K562 (cell line): Measurements from ENCODE around the gene NDOR1. TPM values are rescaled to one million over a fixed set of nuclear protein-coding genes. Genes with fewer than 3 reads are reported as not detected.

Experiments used
- ATAC-seq: fragments of 200-7000 bp; cut with Tn5 transposase; 3 replicates; pipeline ENCODE4 v1.9.1; 2020; ENCODE audit warnings: moderate library complexity
- BruUV-seq: library from RNA; stranded (reverse); fragments of 400-500 nt; replicated peaks from 2 replicates; lab custom pipeline; 2021; lab: Mats Ljungman, UMichigan
- CTCF ChIA-PET: fragments of 300-600 bp; formaldehyde crosslinking; extraction: SDS; loops from one replicate; lab custom pipeline; 2021; ENCODE audit warnings: low intra/inter-chr PET ratio; lab: Yijun Ruan, JAX
- POLR2A ChIA-PET: fragments of 300-600, 350-650 bp; sonication (Branson Sonifier 250); formaldehyde crosslinking; extraction: SDS; loops from one replicate; lab custom pipeline; 2021; ENCODE audit warnings: antibody characterized with exemption, inconsistent platforms; lab: Yijun Ruan, JAX
- DNase-seq, 4 experiments: peaks; one replicate each; pipeline versions ENCODE4 v3.0.0 to v3.0.0-alpha.2; 2011 to 2018; ENCODE audit warnings: low spot score in 3 of 4, mixed read lengths in 3 of 4; ENCODE audit errors: extremely low read depth in 1 of 4
- FAIRE-seq: peaks from 2 replicates; lab custom pipeline; 2011; peaks lifted over from hg19 to GRCh38; lab: Jason Lieb, UNC
- H2AFZ ChIP-seq: 2 replicates; pipeline ENCODE4 v1.6.0; 2011; ENCODE audit warnings: low read depth, low read length, control low read depth, inconsistent platforms
- H3K27ac ChIP-seq: fragments of 200-600 bp; 3 replicates; pipeline ENCODE4 v1.8.0; 2011; ENCODE audit warnings: low read depth, mild to moderate bottlenecking, control low read depth, inconsistent platforms, low read length, moderate library complexity, mixed read lengths; ENCODE audit errors: extremely low read depth
- H3K27me3 ChIP-seq, 2 experiments: fragments of 300-600 bp in 1 of 2; 2 replicates in 1 of 2; 3 replicates in 1 of 2; pipeline versions ENCODE4 v1.6.0 to v1.8.0; 2011; ENCODE audit warnings: inconsistent platforms in 2 of 2, low read length in 2 of 2, mild to moderate bottlenecking in 1 of 2, mixed read lengths in 1 of 2, moderate library complexity in 1 of 2; ENCODE audit not compliant: control insufficient read depth in 2 of 2, insufficient read depth in 2 of 2
- H3K36me3 ChIP-seq: fragments of 300-600 bp; 3 replicates; pipeline ENCODE4 v1.8.0; 2011; ENCODE audit warnings: mild to moderate bottlenecking, low read length, inconsistent platforms; ENCODE audit not compliant: control insufficient read depth, insufficient read depth
- H3K4me1 ChIP-seq, 2 experiments: fragments of 200-600 bp in 1 of 2; replicated peaks in 1 of 2; 2 replicates in 1 of 2; 3 replicates in 1 of 2; pipeline versions ENCODE4 v1.5.1 to v1.8.0; 2011; ENCODE audit warnings: inconsistent platforms in 2 of 2, low read length in 2 of 2, mild to moderate bottlenecking in 1 of 2, mixed read lengths in 1 of 2, moderate library complexity in 1 of 2; ENCODE audit not compliant: control insufficient read depth in 2 of 2, insufficient read depth in 2 of 2
- H3K4me2 ChIP-seq: 2 replicates; pipeline ENCODE4 v1.6.1; 2011; ENCODE audit warnings: low read length, control low read depth, inconsistent platforms, mixed read lengths; ENCODE audit not compliant: insufficient read depth
- H3K4me3 ChIP-seq: fragments of 200-600 bp; sonication (generic), shearing (Covaris generic); 2 replicates; pipeline ENCODE4 v1.5.1; 2016; ENCODE audit warnings: control low read depth, inconsistent platforms
- H3K79me2 ChIP-seq: fragments of 200-600 bp; 3 replicates; pipeline ENCODE4 v1.8.0; 2011; ENCODE audit warnings: low read length, inconsistent platforms; ENCODE audit not compliant: control insufficient read depth, insufficient read depth
- H3K9ac ChIP-seq, 2 experiments: 2 replicates each; pipeline versions ENCODE4 v1.6.0 to v1.6.1; 2011; ENCODE audit warnings: low read depth in 2 of 2, low read length in 2 of 2, control low read depth in 1 of 2, inconsistent platforms in 1 of 2, mild to moderate bottlenecking in 1 of 2, mixed read lengths in 1 of 2; ENCODE audit not compliant: insufficient read depth in 1 of 2
- H3K9me1 ChIP-seq: one replicate; pipeline ENCODE4 v1.6.0; 2011; ENCODE audit warnings: inconsistent platforms, mild to moderate bottlenecking, low read length, moderate library complexity; ENCODE audit not compliant: control insufficient read depth, insufficient read depth
- H3K9me3 ChIP-seq: replicated peaks from 2 replicates; pipeline ENCODE4 v1.5.1; 2011; ENCODE audit warnings: low read depth, low read length, inconsistent platforms; ENCODE audit not compliant: control insufficient read depth, insufficient read depth
- H4K20me1 ChIP-seq: replicated peaks from 2 replicates; pipeline ENCODE4 v1.6.1; 2011; ENCODE audit warnings: low read length, inconsistent platforms, mixed read lengths; ENCODE audit not compliant: control insufficient read depth, insufficient read depth
- CBFB ChIP-seq: sonication (generic); formaldehyde crosslinking; IDR thresholded peaks from 2 replicates; pipeline ENCODE4 v1.4.0; 2020; ENCODE audit warnings: mild to moderate bottlenecking, missing genetic modification reagents
- ETV1 ChIP-seq: fragments of 450-650 bp; conservative IDR thresholded peaks from 2 replicates; pipeline ENCODE4 v1.6.1; 2016; ENCODE audit warnings: missing genetic modification characterization, control low read depth, low read depth, missing compliant biosample characterization
- EWSR1 ChIP-seq: fragments of 450-650 bp; IDR thresholded peaks from 2 replicates; pipeline ENCODE4 v1.6.1; 2018; ENCODE audit warnings: borderline replicate concordance, mild to moderate bottlenecking, low read depth, moderate library complexity; ENCODE audit not compliant: partially characterized antibody
- FOXJ2 ChIP-seq: fragments of 200-800 bp; sonication (Bioruptor generic); IDR thresholded peaks from 2 replicates; pipeline ENCODE4 v1.6.1; 2016; ENCODE audit warnings: missing genetic modification characterization, missing compliant biosample characterization
- FOXM1 ChIP-seq, 2 experiments: fragments of 450-650 bp in 1 of 2; sonication (generic) in 1 of 2; formaldehyde crosslinking in 1 of 2; IDR thresholded peaks; 2 replicates each; pipeline versions ENCODE4 v1.6.1 to v1.9.0; 2017 to 2022; ENCODE audit warnings: low read depth in 2 of 2, mild to moderate bottlenecking in 2 of 2, missing genetic modification reagents in 1 of 2, moderate library complexity in 1 of 2
- SAP30 ChIP-seq: fragments of 200-600 bp; sonication (generic); IDR thresholded peaks from 2 replicates; pipeline ENCODE4 v1.6.1; 2012; ENCODE audit warnings: borderline replicate concordance, low read depth, mild to moderate bottlenecking, moderate library complexity, low read length, control low read depth, inconsistent platforms; ENCODE audit not compliant: insufficient read depth, poor library complexity, severe bottlenecking
- SIN3A ChIP-seq, 2 experiments: fragments of 150-350 bp in 1 of 2; IDR thresholded peaks; 2 replicates each; pipeline ENCODE4 v1.6.1; 2011 to 2016; ENCODE audit warnings: borderline replicate concordance in 2 of 2, low read depth in 2 of 2, low read length in 2 of 2, mild to moderate bottlenecking in 2 of 2, moderate library complexity in 2 of 2; ENCODE audit not compliant: control insufficient read depth in 1 of 2
- ZBTB7A ChIP-seq: IDR thresholded peaks from 2 replicates; pipeline ENCODE4 v1.6.1; 2011; ENCODE audit warnings: low read depth, mild to moderate bottlenecking, low read length, moderate library complexity, borderline replicate concordance; ENCODE audit not compliant: control insufficient read depth
- ZZZ3 ChIP-seq: fragments of 450-650 bp; IDR thresholded peaks from 2 replicates; pipeline ENCODE4 v1.6.1; 2016; ENCODE audit warnings: antibody characterized with exemption, mild to moderate bottlenecking, moderate library complexity
- WGBS: fragments of 100-300 bp; shearing (Covaris generic); methylation state at CpG from one replicate; pipeline ENCODE4 v1.1.6; 2016; ENCODE audit warnings: low coverage, mixed read lengths; ENCODE audit not compliant: insufficient coverage; ENCODE audit errors: missing lambda C conversion rate; 5-methylcytosine and 5-hydroxymethylcytosine counted together
- in situ Hi-C: fragments of 300-500 bp; cut with MboI; formaldehyde crosslinking; loops from 4 replicates; pipeline ENCODE4 v1.15.0; 2018; ENCODE audit warnings: inconsistent platforms, mixed read lengths
- intact Hi-C: fragments of 100-400 bp; cut with micrococcal nuclease; formaldehyde crosslinking; loops from 2 replicates; pipeline ENCODE4 v1.14.2; 2022
- polyA plus RNA-seq, 8 experiments: library from polyadenylated mRNA; depleted of rRNA in 4 of 8; stranded (reverse) in 5 of 8; unstranded in 3 of 8; fragments of >200 nt; fragmentation: Nextera tagmentation in 2 of 8; fragmentation: Illumina TruSeq in 1 of 8; extraction: Ambion mirVana in 2 of 8; extraction: Trizol in 1 of 8; gene quantifications; 2 replicates each; pipeline versions ENCODE4 v1.2.1 to v1.2.3, GENCODE V29; 2011 to 2014; ENCODE audit warnings: inconsistent platforms in 1 of 8, missing spikeins in 1 of 8
- total RNA-seq, 7 experiments: library from RNA; depleted of rRNA in 6 of 7; stranded (reverse); fragments of >200 nt in 6 of 7; fragmentation: Illumina TruSeq in 2 of 7; extraction: Trizol in 2 of 7; gene quantifications; 2 replicates each; pipeline versions ENCODE4 v1.2.1 to v1.2.3, GENCODE V29; 2011 to 2021; ENCODE audit warnings: low replicate concordance in 1 of 7
- TF ChIP-seq, protein P1 (sequence below), 2 experiments: IDR thresholded peaks; 2 replicates each; pipeline ENCODE4 v1.6.1; 2011; ENCODE audit warnings: borderline replicate concordance in 1 of 2, control low read depth in 1 of 2, low read depth in 1 of 2, low read length in 1 of 2, mild to moderate bottlenecking in 1 of 2, mixed read lengths in 1 of 2, moderate library complexity in 1 of 2; ENCODE audit not compliant: insufficient read depth in 1 of 2, insufficient read length in 1 of 2, poor library complexity in 1 of 2, severe bottlenecking in 1 of 2; ENCODE audit errors: extremely low read depth in 1 of 2
- TF ChIP-seq, protein P2 (sequence below), 2 experiments: IDR thresholded peaks; 2 replicates each; pipeline ENCODE4 v1.6.1; 2012; ENCODE audit warnings: improper control_type of control experiment in 2 of 2, low read depth in 2 of 2, low read length in 2 of 2, borderline replicate concordance in 1 of 2
- TF ChIP-seq, protein P3 (sequence below): fragments of 200-800 bp; sonication (Bioruptor generic); IDR thresholded peaks from 2 replicates; pipeline ENCODE4 v1.6.1; 2017; ENCODE audit warnings: missing genetic modification characterization, missing compliant biosample characterization

Gene NDOR1
- total and polyA plus RNA-seq, 9 of the 15 experiments (the other 6 are each of a cell fraction or from before 2014, with no cell fraction given): 0.06 to 36.9 (median 6.9) TPM

GRCh38 chr9:137198051-137198901 is 7.2 kb upstream of the NDOR1 start:
- peak overlapping the region; percentile 44; the same call in 1 of the 2 replicates for H3K4me2 ChIP-seq
- H3K9ac ChIP-seq: peak overlapping the region in 1 of 2 experiments; percentile 89; a peak in 2 of 4 replicates
- H3K4me3 ChIP-seq: peak overlapping the region; percentile 37; the same call in 1 of the 2 replicates
- ChIA-PET POLR2A (interaction anchor here (0.6 to 3.2 kb wide), 5 partner anchors 9 to 393 kb away, joined by 3 to 26 read pairs (median 4); partner anchors contain the start of genes ANAPC2, NELFB and SSNA1), CTCF (no interaction called here)
- peaks cover 22 to 91% of the 10 kb centered on the region in 2 experiments for H3K4me1 ChIP-seq
- no peak overlapping the region for H2AFZ ChIP-seq
- in situ Hi-C loops: no loop called here
- peaks cover 61% of the 10 kb centered on the region for H3K79me2 ChIP-seq
- DNase-seq (no peak), ATAC-seq (no peak), FAIRE-seq (no peak)
- peaks cover 5% of the 10 kb centered on the region for H4K20me1 ChIP-seq
- intact Hi-C loops: no loop called here
- no peaks in the 10 kb centered on the region for H3K9me3 ChIP-seq
- peaks cover 8% of the 10 kb centered on the region; the same call in 2 of the 3 replicates for H3K36me3 ChIP-seq
- no TSS peak for BruUV-seq
- no peak overlapping the region for H3K27ac ChIP-seq
- H3K27me3 ChIP-seq: no peaks in the 10 kb centered on the region
- no peaks in the 10 kb centered on the region for H3K9me1 ChIP-seq
- WGBS: 75% methylated on average over 15 of the region's 19 CpGs
- TF ChIP-seq ZZZ3: no peak
- TF ChIP-seq ZBTB7A: peak; percentile 22; the same call in 1 of the 2 replicates
- TF ChIP-seq EWSR1: no peak
- TF ChIP-seq CBFB: 0 out of 2 replicates have a peak, but pooled peaks have one; percentile 24
- TF ChIP-seq SIN3A (IDR thresholded peaks at IDR 0.05; ENCODE audit: borderline replicate concordance in 2 of 2, control insufficient read depth in 1 of 2, low read depth in 2 of 2, low read length in 2 of 2): 0 out of 4 replicates have a peak, but pooled peaks of 1 of the 2 experiments have one; percentile 18
- TF ChIP-seq FOXJ2 (tag): no peak
- TF ChIP-seq, protein P1, sequence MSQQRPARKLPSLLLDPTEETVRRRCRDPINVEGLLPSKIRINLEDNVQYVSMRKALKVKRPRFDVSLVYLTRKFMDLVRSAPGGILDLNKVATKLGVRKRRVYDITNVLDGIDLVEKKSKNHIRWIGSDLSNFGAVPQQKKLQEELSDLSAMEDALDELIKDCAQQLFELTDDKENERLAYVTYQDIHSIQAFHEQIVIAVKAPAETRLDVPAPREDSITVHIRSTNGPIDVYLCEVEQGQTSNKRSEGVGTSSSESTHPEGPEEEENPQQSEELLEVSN (IDR thresholded peaks at IDR 0.05; ENCODE audit: borderline replicate concordance in 1 of 2, extremely low read depth in 1 of 2, insufficient read depth in 1 of 2, insufficient read length in 1 of 2, low read depth in 1 of 2, low read length in 1 of 2, poor library complexity in 1 of 2, severe bottlenecking in 1 of 2): no peak
- TF ChIP-seq SAP30: no peak
- no peak for TF ChIP-seq FOXM1 (IDR thresholded peaks at IDR 0.05; ENCODE audit: low read depth)
- TF ChIP-seq FOXM1 (CRISPR knock-in tag; IDR thresholded peaks at IDR 0.05; ENCODE audit: low read depth): no peak
- TF ChIP-seq, protein P2, sequence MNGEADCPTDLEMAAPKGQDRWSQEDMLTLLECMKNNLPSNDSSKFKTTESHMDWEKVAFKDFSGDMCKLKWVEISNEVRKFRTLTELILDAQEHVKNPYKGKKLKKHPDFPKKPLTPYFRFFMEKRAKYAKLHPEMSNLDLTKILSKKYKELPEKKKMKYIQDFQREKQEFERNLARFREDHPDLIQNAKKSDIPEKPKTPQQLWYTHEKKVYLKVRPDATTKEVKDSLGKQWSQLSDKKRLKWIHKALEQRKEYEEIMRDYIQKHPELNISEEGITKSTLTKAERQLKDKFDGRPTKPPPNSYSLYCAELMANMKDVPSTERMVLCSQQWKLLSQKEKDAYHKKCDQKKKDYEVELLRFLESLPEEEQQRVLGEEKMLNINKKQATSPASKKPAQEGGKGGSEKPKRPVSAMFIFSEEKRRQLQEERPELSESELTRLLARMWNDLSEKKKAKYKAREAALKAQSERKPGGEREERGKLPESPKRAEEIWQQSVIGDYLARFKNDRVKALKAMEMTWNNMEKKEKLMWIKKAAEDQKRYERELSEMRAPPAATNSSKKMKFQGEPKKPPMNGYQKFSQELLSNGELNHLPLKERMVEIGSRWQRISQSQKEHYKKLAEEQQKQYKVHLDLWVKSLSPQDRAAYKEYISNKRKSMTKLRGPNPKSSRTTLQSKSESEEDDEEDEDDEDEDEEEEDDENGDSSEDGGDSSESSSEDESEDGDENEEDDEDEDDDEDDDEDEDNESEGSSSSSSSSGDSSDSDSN (IDR thresholded peaks at IDR 0.05; ENCODE audit: borderline replicate concordance in 1 of 2, low read depth in 2 of 2, low read length in 2 of 2): 0 out of 4 replicates have a peak, but pooled peaks of 1 of the 2 experiments have one; percentile 8
- TF ChIP-seq, protein P3, sequence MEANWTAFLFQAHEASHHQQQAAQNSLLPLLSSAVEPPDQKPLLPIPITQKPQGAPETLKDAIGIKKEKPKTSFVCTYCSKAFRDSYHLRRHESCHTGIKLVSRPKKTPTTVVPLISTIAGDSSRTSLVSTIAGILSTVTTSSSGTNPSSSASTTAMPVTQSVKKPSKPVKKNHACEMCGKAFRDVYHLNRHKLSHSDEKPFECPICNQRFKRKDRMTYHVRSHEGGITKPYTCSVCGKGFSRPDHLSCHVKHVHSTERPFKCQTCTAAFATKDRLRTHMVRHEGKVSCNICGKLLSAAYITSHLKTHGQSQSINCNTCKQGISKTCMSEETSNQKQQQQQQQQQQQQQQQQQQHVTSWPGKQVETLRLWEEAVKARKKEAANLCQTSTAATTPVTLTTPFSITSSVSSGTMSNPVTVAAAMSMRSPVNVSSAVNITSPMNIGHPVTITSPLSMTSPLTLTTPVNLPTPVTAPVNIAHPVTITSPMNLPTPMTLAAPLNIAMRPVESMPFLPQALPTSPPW: no peak
- no peak for TF ChIP-seq ETV1 (tag)
